Endometrium (tissue), 2 donors: Measurements from ENCODE around the gene RABL3.
"Not testable (repeated sequence)": the region's sequence is repeated elsewhere in the genome, so short reads cannot be mapped to it uniquely, and the experiment has no call there.

Experiments used
- FAIRE-seq: peaks from 2 replicates; lab custom pipeline; 2012; peaks lifted over from hg19 to GRCh38; lab: Jason Lieb, UNC
- donor health status: control.
- donor health status: control.

RABL3 gene, protein sequence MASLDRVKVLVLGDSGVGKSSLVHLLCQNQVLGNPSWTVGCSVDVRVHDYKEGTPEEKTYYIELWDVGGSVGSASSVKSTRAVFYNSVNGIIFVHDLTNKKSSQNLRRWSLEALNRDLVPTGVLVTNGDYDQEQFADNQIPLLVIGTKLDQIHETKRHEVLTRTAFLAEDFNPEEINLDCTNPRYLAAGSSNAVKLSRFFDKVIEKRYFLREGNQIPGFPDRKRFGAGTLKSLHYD

GRCh38 chr3:120742198-120742848, at the start of gene RABL3, which contains the start of gene GTF2E1:
RABL3 (minus strand) TSS chr3:120742516; CDS start chr3:120742507, 9 bp downstream.
GTF2E1 (plus strand) TSS chr3:120742744; CDS start chr3:120750553, 7,809 bp downstream.
- FAIRE-seq: peak; percentile 98

DNA sequence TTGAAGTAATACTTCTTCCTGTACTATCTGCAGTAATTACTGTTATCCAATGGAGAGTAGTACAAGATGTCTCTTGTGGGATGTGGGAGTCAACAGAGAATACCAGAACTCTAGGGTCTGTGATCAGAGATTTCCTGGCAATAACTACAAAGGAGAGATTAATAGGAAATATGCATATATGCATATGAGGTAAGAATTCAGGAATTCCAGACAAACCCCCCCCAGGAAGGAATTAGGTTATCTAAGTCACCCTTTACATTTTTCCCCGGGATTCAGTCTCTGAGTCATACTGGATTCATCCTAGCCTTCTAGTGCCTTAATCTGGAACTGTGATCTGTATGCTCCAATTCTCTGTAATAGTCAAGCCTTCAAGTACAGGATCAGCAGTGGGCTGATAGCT, 49.6 kb upstream of the RABL3 start:
- no peak for FAIRE-seq

GRCh38 chr3:120791010-120791409, 48.7 kb upstream of the RABL3 start:
- FAIRE-seq: no peak

GRCh38 chr3:120785832-120786231, 43.5 kb upstream of the RABL3 start:
- FAIRE-seq: not testable (repeated sequence)

- FAIRE-seq: no peak
Observed at GRCh38 chr3:120780977-120781376, 38.7 kb upstream of the RABL3 start.

DNA sequence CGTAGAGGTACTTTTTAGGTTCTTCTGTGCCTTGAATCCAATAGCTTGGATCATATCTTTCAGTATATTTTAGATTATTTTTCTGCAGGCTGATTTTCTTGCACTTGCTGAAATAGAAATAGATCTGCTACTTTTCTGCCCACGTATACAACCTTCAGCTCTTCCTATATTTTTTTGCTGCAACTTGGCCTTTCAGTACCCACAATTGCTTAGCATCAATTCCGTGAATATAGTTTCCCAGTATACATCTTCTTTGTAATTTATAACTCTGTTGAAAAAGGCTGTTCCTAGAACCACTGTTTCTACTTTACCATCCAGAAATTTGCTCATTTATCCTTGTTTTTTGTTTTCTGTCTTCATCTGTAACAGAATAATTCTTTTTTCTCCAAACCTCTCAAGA, 36.5 kb upstream of the RABL3 start:
- FAIRE-seq: no peak

- no peak for FAIRE-seq
Observed at GRCh38 chr3:120775411-120775810, 33.1 kb upstream of the RABL3 start.

- FAIRE-seq: no peak
Observed at GRCh38 chr3:120773932-120774331, 31.6 kb upstream of the RABL3 start.

DNA sequence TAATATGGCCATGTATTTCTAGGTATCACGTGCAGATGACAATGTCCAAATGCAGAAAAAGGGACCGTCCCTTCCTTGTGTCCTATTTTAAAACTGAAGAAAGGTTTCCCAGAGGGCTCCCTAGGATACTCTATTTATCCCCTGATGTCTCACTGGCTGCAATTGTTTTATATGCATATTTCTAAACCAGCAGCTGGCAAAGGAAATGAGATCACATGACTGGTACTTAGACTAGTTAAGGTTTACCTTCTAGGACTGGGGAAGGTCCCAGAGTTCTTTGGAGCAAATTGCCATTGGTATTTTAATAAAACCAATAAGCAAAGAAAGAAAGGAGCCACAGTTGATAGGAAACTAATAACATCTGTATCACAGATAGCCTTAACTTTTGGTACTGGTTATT, 29.8 kb upstream of the RABL3 start:
- FAIRE-seq: no peak

DNA sequence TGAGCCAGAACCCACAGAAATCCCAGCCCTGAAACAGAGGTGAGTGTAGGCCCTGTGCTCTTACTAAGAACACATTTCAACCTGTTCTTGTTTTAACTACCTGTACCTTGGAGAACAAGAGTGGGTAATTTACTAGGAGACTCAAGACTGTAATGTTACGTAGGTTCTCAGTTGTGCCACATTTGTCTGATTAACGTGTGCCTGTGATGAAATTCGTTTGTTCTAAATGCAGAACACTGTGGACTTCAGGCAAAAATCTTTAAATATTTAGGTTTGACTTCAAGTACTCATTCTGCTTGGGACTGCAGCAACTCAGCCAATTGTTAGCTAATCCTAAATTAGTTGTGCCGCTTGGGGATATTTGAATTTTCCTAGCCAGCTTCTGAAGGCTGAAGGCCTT, 28.6 kb upstream of the RABL3 start:
- no peak for FAIRE-seq

DNA sequence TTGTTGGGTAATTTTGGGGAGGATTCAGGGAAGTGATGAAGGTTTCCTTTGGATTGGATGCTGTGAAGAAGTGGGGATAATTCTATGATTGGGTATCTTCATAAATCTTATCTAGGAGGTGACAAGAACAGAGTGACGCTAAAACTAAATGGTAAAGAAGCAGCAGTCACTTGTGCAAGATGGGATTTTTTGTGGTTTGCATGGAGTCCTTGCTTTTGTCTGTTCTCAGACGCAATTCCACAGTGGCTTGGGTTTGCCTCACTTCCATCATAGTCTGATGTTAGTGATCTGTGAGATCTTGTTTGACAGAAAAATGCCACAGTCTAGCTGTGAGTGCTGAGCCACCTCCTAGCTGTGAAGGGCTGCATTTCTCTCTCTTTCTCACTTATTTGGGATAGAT, 27.1 kb upstream of the RABL3 start:
- no peak for FAIRE-seq

DNA sequence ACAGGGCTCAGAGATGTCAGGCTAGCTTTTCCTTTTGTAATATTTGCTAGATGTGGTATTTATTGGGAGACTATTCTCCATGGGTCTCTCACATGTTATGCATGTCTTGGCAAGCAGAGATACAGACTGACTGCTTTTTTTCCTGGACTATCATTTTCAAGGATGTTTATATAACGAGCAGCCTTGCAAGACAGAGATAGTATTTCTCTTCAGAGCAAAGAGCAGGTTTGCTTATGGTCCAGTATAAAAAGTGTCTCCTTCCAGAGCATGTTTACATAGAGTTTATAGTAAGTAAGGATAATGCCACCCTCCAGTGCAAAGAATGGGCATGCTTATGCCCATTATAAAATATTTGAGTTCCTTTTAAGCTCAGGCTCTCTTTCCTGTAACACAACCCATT, 24.8 kb upstream of the RABL3 start:
- no peak for FAIRE-seq

DNA sequence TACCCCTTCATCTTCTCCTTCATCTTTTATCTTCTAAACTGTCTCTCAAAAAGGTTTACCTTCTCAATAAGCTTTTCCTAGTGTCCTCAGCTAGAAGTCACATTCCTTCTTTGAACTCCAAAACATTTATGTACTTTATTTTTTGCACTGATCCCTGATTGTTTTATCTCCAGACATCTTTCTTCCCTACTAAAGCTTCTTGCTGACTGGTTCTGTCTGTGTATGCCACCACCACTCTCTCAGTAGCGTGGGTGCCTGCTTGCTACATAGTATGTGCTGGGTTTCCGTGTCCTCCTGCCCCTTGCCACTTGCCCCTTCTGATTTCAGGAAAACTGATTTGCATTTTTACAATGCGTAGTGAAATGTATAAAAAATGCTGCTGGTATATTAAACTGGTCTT, 24.3 kb upstream of the RABL3 start:
- FAIRE-seq: no peak

DNA sequence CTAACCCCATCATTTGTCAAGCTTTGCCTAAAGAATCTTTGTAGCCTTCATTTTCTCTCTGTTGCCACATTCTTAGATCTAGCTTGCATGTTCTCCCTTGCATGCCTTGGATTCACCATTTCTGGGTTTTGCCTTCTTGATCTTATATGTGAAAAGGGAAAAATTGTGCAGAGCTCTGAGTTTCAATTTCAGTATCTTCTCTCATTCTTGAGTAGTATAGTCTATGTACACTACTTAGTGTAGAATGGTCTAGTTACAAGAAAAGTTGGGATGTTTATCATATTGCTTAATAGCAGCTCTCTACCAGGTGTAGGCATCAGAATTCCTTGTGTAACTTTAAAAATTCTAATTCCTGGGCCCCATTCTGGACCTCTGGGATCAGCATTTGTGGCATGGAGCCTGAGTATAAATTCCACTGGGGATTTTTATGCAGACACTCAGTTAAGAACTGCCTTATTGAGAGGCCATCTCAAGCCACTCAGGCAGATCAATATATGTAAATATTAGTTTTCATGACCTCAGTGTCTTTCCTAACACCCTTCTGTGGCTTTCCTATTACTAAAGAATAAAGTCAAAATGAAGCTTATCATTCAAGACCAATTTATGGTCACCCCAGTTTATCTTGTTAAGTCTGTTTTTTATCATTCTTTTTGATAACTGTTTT, 23.6 kb upstream of the RABL3 start:
- FAIRE-seq: no peak

GRCh38 chr3:120764206-120764605, 21.9 kb upstream of the RABL3 start:
- FAIRE-seq: no peak

- no peak for FAIRE-seq
Observed at GRCh38 chr3:120763601-120764000, 21.3 kb upstream of the RABL3 start.

DNA sequence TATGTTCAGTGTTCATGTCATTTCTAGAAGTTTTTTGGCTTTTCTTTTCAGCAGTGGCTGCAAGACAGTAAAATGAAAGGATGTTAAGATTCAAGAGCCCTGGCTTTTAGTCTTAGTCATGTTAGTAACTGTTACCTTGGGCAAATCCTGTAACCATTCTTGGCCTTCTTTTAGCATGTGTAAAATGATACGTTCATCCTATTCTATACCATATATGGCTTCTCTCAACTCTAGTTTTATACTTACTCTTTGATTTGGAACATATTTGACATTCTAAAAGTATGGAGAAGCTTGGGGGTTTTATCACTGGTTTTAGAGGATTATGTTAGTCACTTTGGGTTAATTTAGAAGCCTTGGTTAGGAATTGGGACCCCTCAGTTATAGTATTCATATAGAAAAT, 20.3 kb upstream of the RABL3 start:
- FAIRE-seq: no peak

- not testable (repeated sequence) for FAIRE-seq
Observed at GRCh38 chr3:120758551-120758950, 16.2 kb upstream of the RABL3 start.

DNA sequence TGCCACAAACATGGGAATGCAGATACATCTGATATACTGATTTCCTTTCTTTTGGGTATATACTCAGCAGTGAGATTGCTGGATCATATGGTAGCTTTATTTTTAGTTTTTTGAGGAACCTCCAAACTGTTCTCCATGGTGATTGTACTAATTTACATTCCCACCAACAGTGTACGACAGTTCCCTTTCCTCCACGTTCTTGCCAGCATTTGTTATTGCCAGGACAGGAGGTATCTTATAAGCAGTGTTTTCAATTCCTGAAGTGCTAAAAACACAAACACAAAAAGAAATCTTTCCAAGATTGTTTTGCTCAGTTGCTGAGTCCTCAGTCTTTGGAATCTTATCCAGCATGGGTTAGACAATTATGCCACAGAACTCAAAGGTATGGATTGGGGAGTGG, 13.7 kb upstream of the RABL3 start:
- FAIRE-seq: no peak

DNA sequence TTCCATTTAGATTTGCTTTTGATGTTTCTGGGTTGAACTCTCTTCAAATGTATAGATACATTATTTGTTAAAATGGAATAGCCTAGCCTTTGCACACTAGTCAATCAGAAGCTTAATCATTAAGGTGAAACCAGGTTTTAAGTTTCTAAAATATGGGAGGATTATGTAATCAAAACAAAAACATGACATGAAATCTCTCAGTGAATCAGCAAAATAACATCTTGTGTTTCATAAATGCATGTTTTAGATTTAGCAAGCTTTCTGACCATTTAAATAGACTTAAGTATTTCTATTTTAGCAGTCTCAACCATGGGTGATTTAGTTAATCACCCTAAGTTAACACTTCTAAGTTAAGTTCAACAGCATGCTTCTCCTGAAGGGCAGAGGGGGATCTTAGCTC, 11.5 kb upstream of the RABL3 start:
- FAIRE-seq: no peak

- no peak for FAIRE-seq
Observed at GRCh38 chr3:120752865-120753264, 10.5 kb upstream of the RABL3 start.

GRCh38 chr3:120752230-120752629, 9.9 kb upstream of the RABL3 start:
- no peak for FAIRE-seq

- no peak for FAIRE-seq
Observed at GRCh38 chr3:120749843-120750242, 7.5 kb upstream of the RABL3 start.

GRCh38 chr3:120745466-120745865, 3.1 kb upstream of the RABL3 start:
- no peak for FAIRE-seq
